ENCODE results near the gene HES2. TPM values are rescaled to one million over a fixed set of nuclear protein-coding genes. Genes with fewer than 3 reads are reported as not detected.

Gene HES2
- total and polyA plus RNA-seq, 2 experiments from 2014 or later, result 1.6 to 2.1 TPM

GRCh38 chr1:6440198-6441126, 20.7 kb upstream of the HES2 start (continued):
- TF ChIP-seq, protein P1, sequence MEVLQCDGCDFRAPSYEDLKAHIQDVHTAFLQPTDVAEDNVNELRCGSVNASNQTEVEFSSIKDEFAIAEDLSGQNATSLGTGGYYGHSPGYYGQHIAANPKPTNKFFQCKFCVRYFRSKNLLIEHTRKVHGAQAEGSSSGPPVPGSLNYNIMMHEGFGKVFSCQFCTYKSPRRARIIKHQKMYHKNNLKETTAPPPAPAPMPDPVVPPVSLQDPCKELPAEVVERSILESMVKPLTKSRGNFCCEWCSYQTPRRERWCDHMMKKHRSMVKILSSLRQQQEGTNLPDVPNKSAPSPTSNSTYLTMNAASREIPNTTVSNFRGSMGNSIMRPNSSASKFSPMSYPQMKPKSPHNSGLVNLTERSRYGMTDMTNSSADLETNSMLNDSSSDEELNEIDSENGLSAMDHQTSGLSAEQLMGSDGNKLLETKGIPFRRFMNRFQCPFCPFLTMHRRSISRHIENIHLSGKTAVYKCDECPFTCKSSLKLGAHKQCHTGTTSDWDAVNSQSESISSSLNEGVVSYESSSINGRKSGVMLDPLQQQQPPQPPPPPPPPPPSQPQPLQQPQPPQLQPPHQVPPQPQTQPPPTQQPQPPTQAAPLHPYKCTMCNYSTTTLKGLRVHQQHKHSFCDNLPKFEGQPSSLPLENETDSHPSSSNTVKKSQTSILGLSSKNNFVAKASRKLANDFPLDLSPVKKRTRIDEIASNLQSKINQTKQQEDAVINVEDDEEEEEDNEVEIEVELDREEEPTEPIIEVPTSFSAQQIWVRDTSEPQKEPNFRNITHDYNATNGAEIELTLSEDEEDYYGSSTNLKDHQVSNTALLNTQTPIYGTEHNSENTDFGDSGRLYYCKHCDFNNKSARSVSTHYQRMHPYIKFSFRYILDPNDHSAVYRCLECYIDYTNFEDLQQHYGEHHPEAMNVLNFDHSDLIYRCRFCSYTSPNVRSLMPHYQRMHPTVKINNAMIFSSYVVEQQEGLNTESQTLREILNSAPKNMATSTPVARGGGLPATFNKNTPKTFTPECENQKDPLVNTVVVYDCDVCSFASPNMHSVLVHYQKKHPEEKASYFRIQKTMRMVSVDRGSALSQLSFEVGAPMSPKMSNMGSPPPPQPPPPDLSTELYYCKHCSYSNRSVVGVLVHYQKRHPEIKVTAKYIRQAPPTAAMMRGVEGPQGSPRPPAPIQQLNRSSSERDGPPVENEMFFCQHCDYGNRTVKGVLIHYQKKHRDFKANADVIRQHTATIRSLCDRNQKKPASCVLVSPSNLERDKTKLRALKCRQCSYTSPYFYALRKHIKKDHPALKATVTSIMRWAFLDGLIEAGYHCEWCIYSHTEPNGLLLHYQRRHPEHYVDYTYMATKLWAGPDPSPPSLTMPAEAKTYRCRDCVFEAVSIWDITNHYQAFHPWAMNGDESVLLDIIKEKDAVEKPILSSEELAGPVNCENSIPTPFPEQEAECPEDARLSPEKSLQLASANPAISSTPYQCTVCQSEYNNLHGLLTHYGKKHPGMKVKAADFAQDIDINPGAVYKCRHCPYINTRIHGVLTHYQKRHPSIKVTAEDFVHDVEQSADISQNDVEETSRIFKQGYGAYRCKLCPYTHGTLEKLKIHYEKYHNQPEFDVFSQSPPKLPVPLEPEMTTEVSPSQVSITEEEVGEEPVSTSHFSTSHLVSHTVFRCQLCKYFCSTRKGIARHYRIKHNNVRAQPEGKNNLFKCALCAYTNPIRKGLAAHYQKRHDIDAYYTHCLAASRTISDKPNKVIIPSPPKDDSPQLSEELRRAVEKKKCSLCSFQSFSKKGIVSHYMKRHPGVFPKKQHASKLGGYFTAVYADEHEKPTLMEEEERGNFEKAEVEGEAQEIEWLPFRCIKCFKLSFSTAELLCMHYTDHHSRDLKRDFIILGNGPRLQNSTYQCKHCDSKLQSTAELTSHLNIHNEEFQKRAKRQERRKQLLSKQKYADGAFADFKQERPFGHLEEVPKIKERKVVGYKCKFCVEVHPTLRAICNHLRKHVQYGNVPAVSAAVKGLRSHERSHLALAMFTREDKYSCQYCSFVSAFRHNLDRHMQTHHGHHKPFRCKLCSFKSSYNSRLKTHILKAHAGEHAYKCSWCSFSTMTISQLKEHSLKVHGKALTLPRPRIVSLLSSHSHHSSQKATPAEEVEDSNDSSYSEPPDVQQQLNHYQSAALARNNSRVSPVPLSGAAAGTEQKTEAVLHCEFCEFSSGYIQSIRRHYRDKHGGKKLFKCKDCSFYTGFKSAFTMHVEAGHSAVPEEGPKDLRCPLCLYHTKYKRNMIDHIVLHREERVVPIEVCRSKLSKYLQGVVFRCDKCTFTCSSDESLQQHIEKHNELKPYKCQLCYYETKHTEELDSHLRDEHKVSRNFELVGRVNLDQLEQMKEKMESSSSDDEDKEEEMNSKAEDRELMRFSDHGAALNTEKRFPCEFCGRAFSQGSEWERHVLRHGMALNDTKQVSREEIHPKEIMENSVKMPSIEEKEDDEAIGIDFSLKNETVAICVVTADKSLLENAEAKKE (CRISPR knock-in tag; IDR thresholded peaks at IDR 0.05), result no peak
- TF ChIP-seq NANOG (IDR thresholded peaks at IDR 0.05; ENCODE audit: borderline replicate concordance) (no peak), CREB1 (CRISPR knock-in tag; IDR thresholded peaks at IDR 0.05; ENCODE audit: low read depth) (no peak)

- no peaks in the 10 kb centered on the region for H3F3A ChIP-seq (replicated peaks; ENCODE audit: low read depth)
- H3K4me1 ChIP-seq (ENCODE audit: insufficient read depth), result no peaks in the 10 kb centered on the region
- peaks cover 26% of the 10 kb centered on the region for H3K27me3 Mint-ChIP-seq (ENCODE audit: insufficient read depth, low read depth, poor library complexity)
- no peak overlapping the region for H3K4me2 ChIP-seq
- peak; percentile 69 for ATAC-seq
- H3K9me3 Mint-ChIP-seq, result no peaks in the 10 kb centered on the region
- no peak overlapping the region for H3K27ac ChIP-seq (ENCODE audit: low read depth)
- H2AFZ ChIP-seq, result no peak overlapping the region
- H3K4me3 ChIP-seq, result no peak overlapping the region
- H3K4me1 Mint-ChIP-seq, result peaks cover 13% of the 10 kb centered on the region
- H3K9me2 ChIP-seq (ENCODE audit: insufficient read depth), result no peaks in the 10 kb centered on the region
- H3K79me2 ChIP-seq (replicated peaks; ENCODE audit: insufficient read depth), result no peaks in the 10 kb centered on the region
- no peak overlapping the region for H3K27ac Mint-ChIP-seq
- peak; percentile 94 for DNase-seq (ENCODE audit: low spot score)
- peaks cover 26% of the 10 kb centered on the region for H3K27me3 ChIP-seq (ENCODE audit: insufficient read depth)
- no peak overlapping the region for H3K4me3 Mint-ChIP-seq
- H4K20me1 ChIP-seq (replicated peaks; ENCODE audit: insufficient read depth), result no peaks in the 10 kb centered on the region
- no peak for TF ChIP-seq ETS1 (IDR thresholded peaks at IDR 0.05)
- TF ChIP-seq, protein P2, sequence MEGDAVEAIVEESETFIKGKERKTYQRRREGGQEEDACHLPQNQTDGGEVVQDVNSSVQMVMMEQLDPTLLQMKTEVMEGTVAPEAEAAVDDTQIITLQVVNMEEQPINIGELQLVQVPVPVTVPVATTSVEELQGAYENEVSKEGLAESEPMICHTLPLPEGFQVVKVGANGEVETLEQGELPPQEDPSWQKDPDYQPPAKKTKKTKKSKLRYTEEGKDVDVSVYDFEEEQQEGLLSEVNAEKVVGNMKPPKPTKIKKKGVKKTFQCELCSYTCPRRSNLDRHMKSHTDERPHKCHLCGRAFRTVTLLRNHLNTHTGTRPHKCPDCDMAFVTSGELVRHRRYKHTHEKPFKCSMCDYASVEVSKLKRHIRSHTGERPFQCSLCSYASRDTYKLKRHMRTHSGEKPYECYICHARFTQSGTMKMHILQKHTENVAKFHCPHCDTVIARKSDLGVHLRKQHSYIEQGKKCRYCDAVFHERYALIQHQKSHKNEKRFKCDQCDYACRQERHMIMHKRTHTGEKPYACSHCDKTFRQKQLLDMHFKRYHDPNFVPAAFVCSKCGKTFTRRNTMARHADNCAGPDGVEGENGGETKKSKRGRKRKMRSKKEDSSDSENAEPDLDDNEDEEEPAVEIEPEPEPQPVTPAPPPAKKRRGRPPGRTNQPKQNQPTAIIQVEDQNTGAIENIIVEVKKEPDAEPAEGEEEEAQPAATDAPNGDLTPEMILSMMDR (conservative IDR thresholded peaks at IDR 0.05; ENCODE audit: low read depth in 2 of 2), result peak; percentile 91 to 92
- no peaks in the 10 kb centered on the region for H3K36me3 Mint-ChIP-seq (ENCODE audit: low read depth)
- no peaks in the 10 kb centered on the region for H3K36me3 ChIP-seq (ENCODE audit: insufficient read depth)
These were observed 18.4 kb upstream of the HES2 start for GRCh38 chr1:6438047-6438525.
